AG04450 (cell line): ENCODE results near the gene VEGFB. TPM values are rescaled to one million over a fixed set of nuclear protein-coding genes. Genes with fewer than 3 reads are reported as not detected.

Experiments
- CTCF ChIA-PET: fragments of 300-600, 350-600 bp; formaldehyde crosslinking; extraction: SDS; loops from one replicate; lab custom pipeline; 2022; ENCODE audit warnings: antibody characterized with exemption, inconsistent platforms; lab: Charles Lee
- POLR2A ChIA-PET: fragments of 350-600 bp; formaldehyde crosslinking; extraction: SDS; loops from one replicate; lab custom pipeline; 2021; ENCODE audit warnings: antibody characterized with exemption, inconsistent platforms; lab: Yijun Ruan, JAX
- DNase-seq: peaks from one replicate; pipeline ENCODE4 v3.0.0-alpha.2; 2011; ENCODE audit warnings: low read depth, low spot score
- H3K27ac ChIP-seq: one replicate; pipeline ENCODE4 v1.5.1; 2012; ENCODE audit warnings: low read depth, low read length, control low read depth
- H3K27me3 ChIP-seq: one replicate; pipeline ENCODE4 v1.6.0; 2012; ENCODE audit warnings: low read length; ENCODE audit not compliant: control insufficient read depth, insufficient read depth
- H3K4me3 ChIP-seq: 2 replicates; pipeline ENCODE4 v1.5.1; 2011; ENCODE audit warnings: mild to moderate bottlenecking, low read depth, low read length, control low read depth
- H3K9me3 ChIP-seq: 2 replicates; pipeline ENCODE4 v1.5.1; 2012; ENCODE audit warnings: low read length; ENCODE audit not compliant: control insufficient read depth, insufficient read depth
- polyA plus RNA-seq: library from polyadenylated mRNA; depleted of rRNA; stranded (reverse); fragments of >200 nt; gene quantifications from 2 replicates; pipeline ENCODE4 v1.2.3, GENCODE V29; 2011
- TF ChIP-seq, protein P1 (sequence below): IDR thresholded peaks from 2 replicates; pipeline ENCODE4 v1.5.1; 2011; ENCODE audit warnings: low read depth, low read length, control low read depth, inconsistent platforms

Gene VEGFB
- polyA plus RNA-seq, 1 experiment = 11.8 TPM

- TF ChIP-seq, protein P1, sequence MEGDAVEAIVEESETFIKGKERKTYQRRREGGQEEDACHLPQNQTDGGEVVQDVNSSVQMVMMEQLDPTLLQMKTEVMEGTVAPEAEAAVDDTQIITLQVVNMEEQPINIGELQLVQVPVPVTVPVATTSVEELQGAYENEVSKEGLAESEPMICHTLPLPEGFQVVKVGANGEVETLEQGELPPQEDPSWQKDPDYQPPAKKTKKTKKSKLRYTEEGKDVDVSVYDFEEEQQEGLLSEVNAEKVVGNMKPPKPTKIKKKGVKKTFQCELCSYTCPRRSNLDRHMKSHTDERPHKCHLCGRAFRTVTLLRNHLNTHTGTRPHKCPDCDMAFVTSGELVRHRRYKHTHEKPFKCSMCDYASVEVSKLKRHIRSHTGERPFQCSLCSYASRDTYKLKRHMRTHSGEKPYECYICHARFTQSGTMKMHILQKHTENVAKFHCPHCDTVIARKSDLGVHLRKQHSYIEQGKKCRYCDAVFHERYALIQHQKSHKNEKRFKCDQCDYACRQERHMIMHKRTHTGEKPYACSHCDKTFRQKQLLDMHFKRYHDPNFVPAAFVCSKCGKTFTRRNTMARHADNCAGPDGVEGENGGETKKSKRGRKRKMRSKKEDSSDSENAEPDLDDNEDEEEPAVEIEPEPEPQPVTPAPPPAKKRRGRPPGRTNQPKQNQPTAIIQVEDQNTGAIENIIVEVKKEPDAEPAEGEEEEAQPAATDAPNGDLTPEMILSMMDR = no peak
- no peak overlapping the region for H3K4me3 ChIP-seq
- no peaks in the 10 kb centered on the region for H3K27me3 ChIP-seq
- H3K27ac ChIP-seq = no peak overlapping the region
- no peaks in the 10 kb centered on the region for H3K9me3 ChIP-seq
- POLR2A ChIA-PET = interaction anchor here (1.4 kb wide), 1 partner anchor 9 kb away, joined by 3 read pairs; no protein-coding TSS in a partner anchor
- CTCF ChIA-PET = no interaction called here
- no peak for DNase-seq
Observed at GRCh38 chr11:64219354-64219684, 15.1 kb upstream of the VEGFB start.

- ChIA-PET POLR2A (interaction anchor here (0.7 to 1.4 kb wide), 2 partner anchors 9 to 11 kb away, joined by 3 to 4 read pairs; no protein-coding TSS in a partner anchor), CTCF (no interaction called here)
- H3K4me3 ChIP-seq = no peak overlapping the region
- H3K27ac ChIP-seq = no peak overlapping the region
- no peaks in the 10 kb centered on the region for H3K27me3 ChIP-seq
- H3K9me3 ChIP-seq = no peaks in the 10 kb centered on the region
- TF ChIP-seq, protein P1 = no peak
- no peak for DNase-seq
Observed at GRCh38 chr11:64219755-64220154, 14.6 kb upstream of the VEGFB start.

- Histone ChIP-seq H3K4me3 (no peak overlapping the region), H3K9me3 (no peaks in the 10 kb centered on the region), H3K27me3 (no peaks in the 10 kb centered on the region), H3K27ac (no peak overlapping the region)
- POLR2A ChIA-PET = interaction anchor here (0.7 to 1.4 kb wide), 2 partner anchors 10 to 12 kb away, joined by 3 to 4 read pairs; no protein-coding TSS in a partner anchor
- TF ChIP-seq, protein P1 = no peak
- DNase-seq = no peak
- CTCF ChIA-PET = no interaction called here
Observed at GRCh38 chr11:64220271-64220670, 14.1 kb upstream of the VEGFB start.

GRCh38 chr11:64220798-64221197 lies 13.6 kb upstream of the VEGFB start:
- ChIA-PET POLR2A (interaction anchor here (1.4 kb wide), 1 partner anchor 10 kb away, joined by 3 read pairs; no protein-coding TSS in a partner anchor), CTCF (interaction anchor here (0.6 kb wide), 1 partner anchor 1539 kb away, joined by 7 read pairs; no protein-coding TSS in a partner anchor)
- Histone ChIP-seq H3K4me3 (no peak overlapping the region), H3K27me3 (no peaks in the 10 kb centered on the region), H3K9me3 (no peaks in the 10 kb centered on the region), H3K27ac (no peak overlapping the region)
- TF ChIP-seq, protein P1 = no peak
- no peak for DNase-seq

DNA sequence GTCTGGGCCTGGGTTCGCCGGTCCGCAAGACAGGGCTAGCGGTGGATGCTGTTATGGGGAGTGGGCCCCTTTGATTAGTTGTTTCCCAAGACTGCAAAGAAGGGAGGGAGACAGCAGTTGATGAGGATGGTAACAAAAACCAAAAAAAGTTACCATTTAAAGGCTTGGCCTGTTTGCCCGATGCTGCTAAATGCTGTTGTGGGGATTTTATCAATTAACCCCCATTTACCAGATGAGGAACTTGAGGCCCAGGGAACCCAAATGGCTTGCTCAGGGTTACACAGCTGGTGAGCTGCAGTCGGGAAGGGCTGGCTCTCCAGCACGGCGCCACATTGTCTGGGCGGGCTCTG lies 11.8 kb upstream of the VEGFB start:
- no peak overlapping the region for H3K4me3 ChIP-seq
- TF ChIP-seq, protein P1 = no peak
- H3K27me3 ChIP-seq = no peaks in the 10 kb centered on the region
- no peak for DNase-seq
- H3K9me3 ChIP-seq = no peaks in the 10 kb centered on the region; the same call in 1 of the 2 replicates
- ChIA-PET POLR2A (interaction anchor here (1.8 kb wide), 1 partner anchor 12 kb away, joined by 6 read pairs; no protein-coding TSS in a partner anchor), CTCF (interaction anchor here (0.5 to 2.1 kb wide), 3 partner anchors 78 to 316 kb away, joined by 3 to 6 read pairs (median 5); partner anchors contain the start of gene CATSPERZ)
- H3K27ac ChIP-seq = no peak overlapping the region
